Fibroblast of villous mesenchyme (primary cell): ENCODE results near the gene MAP3K10. TPM values are rescaled to one million over a fixed set of nuclear protein-coding genes. Genes with fewer than 3 reads are reported as not detected.

Experiments used
- DNase-seq: peaks from one replicate; pipeline ENCODE4 v3.0.0-alpha.2; 2010; ENCODE audit warnings: low read depth
- H3K4me3 ChIP-seq: 2 replicates; pipeline ENCODE4 v1.5.1; 2011; ENCODE audit warnings: low read depth, mild to moderate bottlenecking, low read length
- total RNA-seq: library from RNA; depleted of rRNA; stranded (reverse); fragments of >200 nt; gene quantifications from 2 replicates; pipeline ENCODE4 v1.2.3, GENCODE V29; 2012
- TF ChIP-seq, protein P1 (sequence below): IDR thresholded peaks from 2 replicates; pipeline ENCODE4 v1.5.1; 2012; ENCODE audit warnings: low read depth, mild to moderate bottlenecking, low read length; ENCODE audit not compliant: insufficient read depth

Gene MAP3K10
- total RNA-seq, 1 donor = 8.6 TPM

DNA sequence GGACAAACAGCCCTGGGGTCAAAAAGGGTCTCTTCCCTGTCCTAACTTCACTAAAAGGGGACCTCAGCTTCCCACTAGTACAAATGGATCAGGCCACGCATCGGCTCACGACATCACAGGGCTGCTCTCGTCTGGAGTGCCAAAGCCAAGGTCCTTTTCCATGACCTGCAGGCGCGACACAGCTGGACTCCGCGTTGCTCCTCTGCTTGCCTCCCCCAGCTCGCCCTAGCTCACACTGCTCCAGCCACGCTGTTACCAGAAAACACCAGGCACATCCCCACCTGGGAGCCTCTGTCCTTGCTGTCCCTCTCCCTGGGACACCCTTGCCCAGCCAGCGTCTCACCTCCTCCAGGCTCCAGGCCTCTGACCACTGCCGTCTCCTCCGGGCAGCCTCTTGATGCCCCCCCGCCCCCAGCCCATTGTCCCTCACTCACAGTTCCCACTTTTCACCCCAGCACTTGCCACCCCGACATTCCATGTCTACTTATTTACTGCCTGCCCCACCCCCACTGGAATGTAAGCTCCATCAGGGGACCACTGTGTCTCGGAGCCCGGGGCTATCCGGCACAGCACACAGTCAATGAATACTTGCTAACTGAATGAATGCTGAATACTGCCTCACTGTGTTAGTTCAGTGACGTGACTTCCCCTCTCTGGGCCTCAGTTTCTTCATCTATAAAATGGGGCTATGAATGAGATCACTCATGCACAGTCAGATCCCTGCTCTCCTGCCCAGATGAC is 73.3 kb downstream of the MAP3K10 start:
- TF ChIP-seq, protein P1, sequence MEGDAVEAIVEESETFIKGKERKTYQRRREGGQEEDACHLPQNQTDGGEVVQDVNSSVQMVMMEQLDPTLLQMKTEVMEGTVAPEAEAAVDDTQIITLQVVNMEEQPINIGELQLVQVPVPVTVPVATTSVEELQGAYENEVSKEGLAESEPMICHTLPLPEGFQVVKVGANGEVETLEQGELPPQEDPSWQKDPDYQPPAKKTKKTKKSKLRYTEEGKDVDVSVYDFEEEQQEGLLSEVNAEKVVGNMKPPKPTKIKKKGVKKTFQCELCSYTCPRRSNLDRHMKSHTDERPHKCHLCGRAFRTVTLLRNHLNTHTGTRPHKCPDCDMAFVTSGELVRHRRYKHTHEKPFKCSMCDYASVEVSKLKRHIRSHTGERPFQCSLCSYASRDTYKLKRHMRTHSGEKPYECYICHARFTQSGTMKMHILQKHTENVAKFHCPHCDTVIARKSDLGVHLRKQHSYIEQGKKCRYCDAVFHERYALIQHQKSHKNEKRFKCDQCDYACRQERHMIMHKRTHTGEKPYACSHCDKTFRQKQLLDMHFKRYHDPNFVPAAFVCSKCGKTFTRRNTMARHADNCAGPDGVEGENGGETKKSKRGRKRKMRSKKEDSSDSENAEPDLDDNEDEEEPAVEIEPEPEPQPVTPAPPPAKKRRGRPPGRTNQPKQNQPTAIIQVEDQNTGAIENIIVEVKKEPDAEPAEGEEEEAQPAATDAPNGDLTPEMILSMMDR = no peak
- no peak for DNase-seq
- no peak overlapping the region for H3K4me3 ChIP-seq

Other genes with a start within 250 kb of the MAP3K10 start
- 106 and 116 TPM in 2 replicates for gene PSMC4, start 220.3 kb upstream of the MAP3K10 start, total RNA-seq
- 3.9 and 8.2 TPM in 2 replicates for gene ZNF546, start 194.4 kb upstream of the MAP3K10 start, total RNA-seq
- 12.9 and 13.4 TPM in 2 replicates for gene ZNF780B, start 135.2 kb upstream of the MAP3K10 start, total RNA-seq
- gene ZNF780A, start 100.5 kb upstream of the MAP3K10 start, total RNA-seq = 13.4 and 16.4 TPM in 2 replicates
- not detected in 2 replicates for gene TTC9B, start 27.0 kb downstream of the MAP3K10 start, total RNA-seq
- gene CCNP, start 35.3 kb downstream of the MAP3K10 start, total RNA-seq = under 0.01 and 0.86 TPM in 2 replicates
- gene AKT2, start 93.9 kb downstream of the MAP3K10 start, total RNA-seq = 120 and 142 TPM in 2 replicates
- 11.2 and 11.9 TPM in 2 replicates for gene C19orf47, start 157.0 kb downstream of the MAP3K10 start, total RNA-seq
- 146 and 152 TPM in 2 replicates for gene PLD3, start 157.3 kb downstream of the MAP3K10 start, total RNA-seq
- gene HIPK4, start 198.8 kb downstream of the MAP3K10 start, total RNA-seq = under 0.01 TPM in 2 replicates
- 0.86 and 1.9 TPM in 2 replicates for gene PRX, start 222.0 kb downstream of the MAP3K10 start, total RNA-seq
- gene SERTAD1, start 234.6 kb downstream of the MAP3K10 start, total RNA-seq = 20.0 and 22.0 TPM in 2 replicates